GM19043 (cell line): Measurements from ENCODE around the gene AKIRIN1.
"Not testable (repeated sequence)": the region's sequence is repeated elsewhere in the genome, so short reads cannot be mapped to it uniquely, and the experiment has no call there.

Experiments used
- ATAC-seq: cut with Tn5 transposase; IDR thresholded peaks from one replicate; pipeline ENCODE4 v1.9.1; 2021; ENCODE audit warnings: low read depth; ENCODE audit not compliant: unreplicated experiment

AKIRIN1 gene

GRCh38 chr1:38992412-38993111 lies 1.5 kb downstream of the AKIRIN1 start:
- ATAC-seq = no peak

- ATAC-seq = no peak
These were observed 3.1 kb downstream of the AKIRIN1 start for GRCh38 chr1:38994196-38994595.

GRCh38 chr1:38997034-38997900 lies 6.2 kb downstream of the AKIRIN1 start:
- ATAC-seq = no peak

- ATAC-seq = no peak
These were observed 6.8 kb downstream of the AKIRIN1 start for GRCh38 chr1:38997901-38998190.

GRCh38 chr1:39001516-39002421 lies 10.7 kb downstream of the AKIRIN1 start:
- ATAC-seq = no peak

GRCh38 chr1:39003281-39003680 lies 12.2 kb downstream of the AKIRIN1 start:
- no peak for ATAC-seq

GRCh38 chr1:39003794-39004193 lies 12.7 kb downstream of the AKIRIN1 start:
- ATAC-seq = no peak

- no peak for ATAC-seq
These were observed 15.2 kb downstream of the AKIRIN1 start for GRCh38 chr1:39006287-39006686.

- ATAC-seq = no peak
These were observed 15.9 kb downstream of the AKIRIN1 start for GRCh38 chr1:39006726-39007645.

- not testable (repeated sequence) for ATAC-seq
These were observed 23.9 kb downstream of the AKIRIN1 start for GRCh38 chr1:39014956-39015355.

GRCh38 chr1:39016604-39017171 lies 25.6 kb downstream of the AKIRIN1 start:
- no peak for ATAC-seq

GRCh38 chr1:39017266-39017665 lies 26.2 kb downstream of the AKIRIN1 start:
- no peak for ATAC-seq

- ATAC-seq = not testable (repeated sequence)
These were observed 29.4 kb downstream of the AKIRIN1 start for GRCh38 chr1:39020494-39020893.

GRCh38 chr1:39021426-39021825 lies 30.4 kb downstream of the AKIRIN1 start:
- ATAC-seq = no peak

GRCh38 chr1:39023140-39023539 lies 32.1 kb downstream of the AKIRIN1 start:
- no peak for ATAC-seq

- ATAC-seq = peak; percentile 70
These were observed 35.2 kb downstream of the AKIRIN1 start, which contains the start of gene NDUFS5 for GRCh38 chr1:39026051-39026865. Gene NDUFS5 (plus strand): TSS chr1:39026350. CDS start chr1:39028725, 2,375 bp downstream.

- no peak for ATAC-seq
These were observed 35.9 kb downstream of the AKIRIN1 start for GRCh38 chr1:39026866-39027507.

GRCh38 chr1:39034114-39034654 lies 43.1 kb downstream of the AKIRIN1 start:
- ATAC-seq = no peak
